A549 (cell line): ENCODE measurements around the gene ZNF560. TPM values are rescaled to one million over a fixed set of nuclear protein-coding genes. Genes with fewer than 3 reads are reported as not detected.

ENCODE experiments used
- ATAC-seq, 2 experiments: fragments of 200-7000 bp in 1 of 2; fragments of >200 bp in 1 of 2; cut with Nextera tagmentation in 1 of 2; cut with Tn5 transposase in 1 of 2; 3 replicates each; pipeline versions ENCODE4 v1.8.0 to v1.9.1; 2018 to 2020; ENCODE audit warnings: mild to moderate bottlenecking in 1 of 2, moderate library complexity in 1 of 2
- CTCF ChIA-PET: fragments of 300-600 bp; sonication (Branson Sonifier 250); formaldehyde crosslinking; extraction: SDS; loops from one replicate; lab custom pipeline; 2021; ENCODE audit warnings: antibody characterized with exemption, inconsistent platforms; lab: Yijun Ruan, JAX
- POLR2A ChIA-PET: fragments of 350-600 bp; formaldehyde crosslinking; extraction: SDS; loops from one replicate; lab custom pipeline; 2021; ENCODE audit warnings: antibody characterized with exemption, inconsistent platforms; lab: Yijun Ruan, JAX
- DNase-seq, 2 experiments: peaks; one replicate each; pipeline versions ENCODE4 v3.0.0 to v3.0.0-alpha.2; 2011 to 2016; ENCODE audit warnings: low read depth in 1 of 2, low spot score in 1 of 2
- FAIRE-seq: peaks from 2 replicates; lab custom pipeline; 2011; peaks lifted over from hg19 to GRCh38; lab: Jason Lieb, UNC
- H3K27ac ChIP-seq, 2 experiments: fragments of >200 bp; sonication (Bioruptor Twin); formaldehyde crosslinking; 3 replicates each; pipeline ENCODE4 v1.5.1; 2016 to 2017
- H3K4me1 ChIP-seq: fragments of >200 bp; sonication (Bioruptor Twin); formaldehyde crosslinking; 3 replicates; pipeline ENCODE4 v1.6.1; 2016
- H3K4me2 ChIP-seq: fragments of >200 bp; sonication (Bioruptor Twin); formaldehyde crosslinking; 3 replicates; pipeline ENCODE4 v1.6.1; 2016
- H3K4me3 ChIP-seq: fragments of >200 bp; sonication (Bioruptor Twin); formaldehyde crosslinking; 3 replicates; pipeline ENCODE4 v1.5.1; 2016
- H3K9me3 ChIP-seq: fragments of >200 bp; sonication (Bioruptor Twin); formaldehyde crosslinking; 3 replicates; pipeline ENCODE4 v1.6.1; 2016
- CEBPB ChIP-seq, 2 experiments: fragments of >200 bp in 1 of 2; sonication (Bioruptor Twin) in 1 of 2; formaldehyde crosslinking in 1 of 2; IDR thresholded peaks; 2 replicates each; pipeline ENCODE4 v1.6.1; 2012 to 2016
- CHD2 ChIP-seq: fragments of 150-350 bp; IDR thresholded peaks from 2 replicates; pipeline ENCODE4 v1.6.1; 2014; ENCODE audit warnings: low read length; ENCODE audit not compliant: partially characterized antibody
- CHD4 ChIP-seq: fragments of 200-600 bp; sonication (generic); IDR thresholded peaks from 2 replicates; pipeline ENCODE4 v1.6.1; 2016; ENCODE audit warnings: antibody characterized with exemption, mild to moderate bottlenecking, borderline replicate concordance
- EHF ChIP-seq: fragments of 250-450 bp; sonication (Bioruptor Pico); IDR thresholded peaks from 2 replicates; pipeline ENCODE4 v1.5.0; 2020; ENCODE audit warnings: mild to moderate bottlenecking
- GATA3 ChIP-seq: IDR thresholded peaks from 2 replicates; pipeline ENCODE4 v1.6.1; 2012; ENCODE audit warnings: borderline replicate concordance
- JUN ChIP-seq, 2 experiments: fragments of >200 bp; sonication (Bioruptor Twin); formaldehyde crosslinking; IDR thresholded peaks; 2 replicates in 1 of 2; 3 replicates in 1 of 2; pipeline ENCODE4 v1.6.1; 2016 to 2017
- KDM1A ChIP-seq: fragments of 200-600 bp; sonication (generic); IDR thresholded peaks from 2 replicates; pipeline ENCODE4 v1.6.1; 2016; ENCODE audit warnings: low read depth, mild to moderate bottlenecking
- MYC ChIP-seq: IDR thresholded peaks from 2 replicates; pipeline ENCODE4 v1.6.1; 2012; ENCODE audit warnings: mild to moderate bottlenecking, inconsistent platforms, low read length, improper control_type of control experiment, borderline replicate concordance
- NR3C1 ChIP-seq: fragments of >200 bp; sonication (Bioruptor Twin); formaldehyde crosslinking; IDR thresholded peaks from 3 replicates; pipeline ENCODE4 v1.6.1; 2017
- PHF8 ChIP-seq: fragments of 200-600 bp; sonication (generic); IDR thresholded peaks from 2 replicates; pipeline ENCODE4 v1.6.1; 2016; ENCODE audit warnings: low read depth, mild to moderate bottlenecking, antibody characterized with exemption, moderate library complexity, borderline replicate concordance
- POLR2AphosphoS2 ChIP-seq: conservative IDR thresholded peaks from 2 replicates; pipeline ENCODE4 v1.6.1; 2012; ENCODE audit warnings: low read length, improper control_type of control experiment, inconsistent platforms
- RNF2 ChIP-seq: fragments of 200-600 bp; sonication (generic); IDR thresholded peaks from 2 replicates; pipeline ENCODE4 v1.6.1; 2016; ENCODE audit warnings: low read depth, mild to moderate bottlenecking, antibody characterized with exemption, moderate library complexity, borderline replicate concordance
- SMC3 ChIP-seq: fragments of >200 bp; sonication (Bioruptor Twin); formaldehyde crosslinking; IDR thresholded peaks from 3 replicates; pipeline ENCODE4 v1.6.1; 2018; ENCODE audit warnings: inconsistent platforms
- SREBF2 ChIP-seq: fragments of 450-650 bp; IDR thresholded peaks from 2 replicates; pipeline ENCODE4 v1.6.1; 2014; ENCODE audit warnings: mild to moderate bottlenecking, moderate library complexity
- TP53 ChIP-seq: fragments of 250-450 bp; sonication (Bioruptor Pico); IDR thresholded peaks from 2 replicates; pipeline ENCODE4 v1.5.0; 2021; ENCODE audit warnings: mild to moderate bottlenecking, moderate library complexity
- ZNF302 ChIP-seq: fragments of 250-450 bp; sonication (Bioruptor Pico); IDR thresholded peaks from 2 replicates; pipeline ENCODE4 v1.9.0; 2021; ENCODE audit warnings: inconsistent platforms, mild to moderate bottlenecking, moderate library complexity
- WGBS: methylation state at CpG from one replicate; pipeline ENCODE4 v1.1.6; 2017; ENCODE audit errors: missing lambda C conversion rate; 5-methylcytosine and 5-hydroxymethylcytosine counted together
- polyA plus RNA-seq, 4 experiments: library from polyadenylated mRNA; depleted of rRNA in 3 of 4; stranded (reverse); fragments of >200 nt; fragmentation: RNase III in 1 of 4; extraction: RNeasy Plus Mini Kit Qiagen cat#74134 plus additional on column Dnase treatment in 1 of 4; gene quantifications; 2 replicates in 3 of 4; 3 replicates in 1 of 4; pipeline ENCODE4 v1.2.3, GENCODE V29; 2011 to 2017
- TF ChIP-seq, protein P1 (sequence below): IDR thresholded peaks from 2 replicates; pipeline ENCODE4 v1.6.1; 2012
- TF ChIP-seq, protein P2 (sequence below): IDR thresholded peaks from 2 replicates; pipeline ENCODE4 v1.6.1; 2012; ENCODE audit warnings: low read depth, borderline replicate concordance
- TF ChIP-seq, protein P3 (sequence below): fragments of 200-600 bp; sonication (generic); IDR thresholded peaks from 2 replicates; pipeline ENCODE4 v1.6.1; 2016; ENCODE audit warnings: antibody characterized with exemption, mild to moderate bottlenecking, moderate library complexity
- TF ChIP-seq, protein P4 (sequence below): fragments of 450-650 bp; IDR thresholded peaks from 2 replicates; pipeline ENCODE4 v1.6.1; 2014; ENCODE audit warnings: antibody characterized with exemption
- TF ChIP-seq, protein P5 (sequence below): fragments of >200 bp; sonication (Bioruptor Twin); formaldehyde crosslinking; IDR thresholded peaks from 2 replicates; pipeline ENCODE4 v1.6.1; 2016
- TF ChIP-seq, protein P6 (sequence below): fragments of 250-450 bp; sonication (Bioruptor Pico); IDR thresholded peaks from 2 replicates; pipeline ENCODE4 v1.5.0; 2021; ENCODE audit warnings: mild to moderate bottlenecking, moderate library complexity, borderline replicate concordance

ZNF560 gene
- polyA plus RNA-seq, 2 of the 4 experiments (the other 2 are of a cell fraction), result not detected

DNA sequence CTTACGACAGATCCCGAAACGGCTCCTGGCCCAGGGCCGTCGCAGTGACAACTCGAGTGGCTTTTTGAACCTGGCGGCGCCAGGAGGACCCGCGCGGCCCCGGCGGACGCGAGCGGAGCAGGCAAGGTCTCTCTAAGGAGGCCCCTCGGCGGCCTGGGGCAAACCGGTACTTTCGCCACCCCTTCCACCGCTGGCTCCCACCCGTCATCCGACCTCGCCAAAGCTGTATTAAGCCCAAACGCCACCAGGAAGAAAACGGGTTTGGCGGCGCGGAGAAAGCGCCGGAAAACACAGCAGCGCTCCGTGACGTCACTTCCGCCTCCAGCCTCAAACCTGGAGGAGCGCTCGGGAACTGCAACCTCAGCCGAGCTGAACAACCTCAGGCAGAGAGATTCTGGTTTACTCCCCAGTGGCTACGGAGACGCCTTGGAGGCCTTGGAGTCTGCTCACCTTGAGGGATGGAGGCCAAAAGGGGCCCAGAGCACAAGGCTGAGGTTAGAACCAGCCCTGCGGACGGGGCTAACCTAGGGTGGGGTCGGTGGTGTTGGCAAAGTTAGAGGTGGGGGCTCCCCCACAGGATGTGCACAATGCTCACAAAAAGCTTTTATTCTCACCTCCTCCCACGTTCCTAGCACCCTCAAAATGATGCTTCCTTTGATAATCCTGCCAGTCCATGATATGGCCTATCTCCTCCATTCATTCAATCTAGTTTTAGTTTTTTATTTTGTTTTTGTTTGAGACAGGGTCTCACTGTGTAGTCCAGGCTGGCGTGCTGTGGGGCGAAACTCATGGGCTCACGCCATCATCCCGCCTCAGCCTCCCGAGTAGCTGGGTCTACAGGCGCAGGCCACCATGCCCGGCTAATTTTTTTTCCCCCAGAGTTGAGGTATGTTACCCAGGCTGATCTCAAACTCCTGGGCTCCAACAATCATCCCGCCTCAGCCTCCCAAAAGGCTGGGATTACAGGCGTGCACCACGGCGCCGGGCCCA is 62.8 kb downstream of the ZNF560 start, which contains the start of gene ZNF266:
ZNF266 (minus strand) TSS at position 295 of the 990 bp plus-strand sequence. CDS start 15,484 bp downstream, outside the sequence.
- CTCF ChIA-PET, result interaction anchor here (0.8 to 1.5 kb wide), 2 partner anchors 205 to 360 kb away, joined by 3 read pairs; no protein-coding TSS in a partner anchor
- TF ChIP-seq, protein P1, sequence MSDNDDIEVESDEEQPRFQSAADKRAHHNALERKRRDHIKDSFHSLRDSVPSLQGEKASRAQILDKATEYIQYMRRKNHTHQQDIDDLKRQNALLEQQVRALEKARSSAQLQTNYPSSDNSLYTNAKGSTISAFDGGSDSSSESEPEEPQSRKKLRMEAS, result peak; percentile 72
- no peak for TF ChIP-seq MYC
- peak in 1 of 2 experiments; percentile 40; a peak in 1 of 5 replicates for TF ChIP-seq JUN (IDR thresholded peaks at IDR 0.05)
- no peak for TF ChIP-seq NR3C1
- no peak for TF ChIP-seq CEBPB (IDR thresholded peaks at IDR 0.05)
- no peak for TF ChIP-seq RNF2
- peak; percentile 45; the same call in 1 of the 2 replicates for TF ChIP-seq PHF8
- TF ChIP-seq, protein P2, sequence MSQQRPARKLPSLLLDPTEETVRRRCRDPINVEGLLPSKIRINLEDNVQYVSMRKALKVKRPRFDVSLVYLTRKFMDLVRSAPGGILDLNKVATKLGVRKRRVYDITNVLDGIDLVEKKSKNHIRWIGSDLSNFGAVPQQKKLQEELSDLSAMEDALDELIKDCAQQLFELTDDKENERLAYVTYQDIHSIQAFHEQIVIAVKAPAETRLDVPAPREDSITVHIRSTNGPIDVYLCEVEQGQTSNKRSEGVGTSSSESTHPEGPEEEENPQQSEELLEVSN, result peak; percentile 63
- TF ChIP-seq, protein P3, sequence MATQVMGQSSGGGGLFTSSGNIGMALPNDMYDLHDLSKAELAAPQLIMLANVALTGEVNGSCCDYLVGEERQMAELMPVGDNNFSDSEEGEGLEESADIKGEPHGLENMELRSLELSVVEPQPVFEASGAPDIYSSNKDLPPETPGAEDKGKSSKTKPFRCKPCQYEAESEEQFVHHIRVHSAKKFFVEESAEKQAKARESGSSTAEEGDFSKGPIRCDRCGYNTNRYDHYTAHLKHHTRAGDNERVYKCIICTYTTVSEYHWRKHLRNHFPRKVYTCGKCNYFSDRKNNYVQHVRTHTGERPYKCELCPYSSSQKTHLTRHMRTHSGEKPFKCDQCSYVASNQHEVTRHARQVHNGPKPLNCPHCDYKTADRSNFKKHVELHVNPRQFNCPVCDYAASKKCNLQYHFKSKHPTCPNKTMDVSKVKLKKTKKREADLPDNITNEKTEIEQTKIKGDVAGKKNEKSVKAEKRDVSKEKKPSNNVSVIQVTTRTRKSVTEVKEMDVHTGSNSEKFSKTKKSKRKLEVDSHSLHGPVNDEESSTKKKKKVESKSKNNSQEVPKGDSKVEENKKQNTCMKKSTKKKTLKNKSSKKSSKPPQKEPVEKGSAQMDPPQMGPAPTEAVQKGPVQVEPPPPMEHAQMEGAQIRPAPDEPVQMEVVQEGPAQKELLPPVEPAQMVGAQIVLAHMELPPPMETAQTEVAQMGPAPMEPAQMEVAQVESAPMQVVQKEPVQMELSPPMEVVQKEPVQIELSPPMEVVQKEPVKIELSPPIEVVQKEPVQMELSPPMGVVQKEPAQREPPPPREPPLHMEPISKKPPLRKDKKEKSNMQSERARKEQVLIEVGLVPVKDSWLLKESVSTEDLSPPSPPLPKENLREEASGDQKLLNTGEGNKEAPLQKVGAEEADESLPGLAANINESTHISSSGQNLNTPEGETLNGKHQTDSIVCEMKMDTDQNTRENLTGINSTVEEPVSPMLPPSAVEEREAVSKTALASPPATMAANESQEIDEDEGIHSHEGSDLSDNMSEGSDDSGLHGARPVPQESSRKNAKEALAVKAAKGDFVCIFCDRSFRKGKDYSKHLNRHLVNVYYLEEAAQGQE, result no peak
- TF ChIP-seq CHD4, result no peak
- TF ChIP-seq KDM1A, result no peak
- no peak for TF ChIP-seq SREBF2
- TF ChIP-seq, protein P4, sequence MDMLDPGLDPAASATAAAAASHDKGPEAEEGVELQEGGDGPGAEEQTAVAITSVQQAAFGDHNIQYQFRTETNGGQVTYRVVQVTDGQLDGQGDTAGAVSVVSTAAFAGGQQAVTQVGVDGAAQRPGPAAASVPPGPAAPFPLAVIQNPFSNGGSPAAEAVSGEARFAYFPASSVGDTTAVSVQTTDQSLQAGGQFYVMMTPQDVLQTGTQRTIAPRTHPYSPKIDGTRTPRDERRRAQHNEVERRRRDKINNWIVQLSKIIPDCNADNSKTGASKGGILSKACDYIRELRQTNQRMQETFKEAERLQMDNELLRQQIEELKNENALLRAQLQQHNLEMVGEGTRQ, result no peak
- TF ChIP-seq, protein P5, sequence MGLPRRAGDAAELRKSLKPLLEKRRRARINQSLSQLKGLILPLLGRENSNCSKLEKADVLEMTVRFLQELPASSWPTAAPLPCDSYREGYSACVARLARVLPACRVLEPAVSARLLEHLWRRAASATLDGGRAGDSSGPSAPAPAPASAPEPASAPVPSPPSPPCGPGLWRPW, result no peak
- TF ChIP-seq GATA3, result no peak
- H3K4me2 ChIP-seq, result peak within 1 kb of the TSS; percentile 70
- POLR2A ChIA-PET, result interaction anchor here (0.5 kb wide), 1 partner anchor 168 kb away, joined by 3 read pairs; no protein-coding TSS in a partner anchor
- H3K4me3 ChIP-seq, result peak within 1 kb of the TSS; percentile 46
- ATAC-seq (peak; percentile 99 to 100), DNase-seq (peak; percentile 77 to 91), FAIRE-seq (no peak)
- WGBS, result 20% methylated on average over 38 of the region's 56 CpGs
- H3K27ac ChIP-seq, result peak within 1 kb of the TSS; percentile 58 to 94
- peaks cover 29% of the 10 kb centered on the region for H3K9me3 ChIP-seq
- H3K4me1 ChIP-seq, result no peaks in the 10 kb centered on the region

DNA sequence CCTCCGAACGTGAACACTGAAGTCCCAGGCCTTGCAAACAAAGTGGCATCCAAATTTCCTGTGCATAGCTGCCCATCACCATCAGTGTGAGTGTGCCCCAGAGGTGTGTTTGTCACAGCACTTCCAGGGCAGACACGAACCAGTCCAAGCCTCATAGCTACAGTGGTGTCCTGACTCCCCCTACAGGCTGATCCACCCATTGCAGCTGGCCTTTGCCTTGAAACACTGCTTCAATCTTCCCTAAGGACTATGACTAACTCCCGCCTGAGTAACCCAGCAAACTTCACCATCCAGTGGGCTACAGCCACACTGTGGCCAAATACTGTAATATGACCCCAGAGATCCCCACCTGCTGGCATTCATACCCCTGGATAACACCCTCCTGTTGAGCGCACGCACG is 66.9 kb downstream of the ZNF560 start:
- 98% methylated on average over 4 of the region's 7 CpGs for WGBS
- H3K27ac ChIP-seq, result no peak overlapping the region
- POLR2A ChIA-PET, result no interaction called here
- no peaks in the 10 kb centered on the region for H3K4me1 ChIP-seq
- CTCF ChIA-PET, result no interaction called here
- no peak overlapping the region for H3K4me2 ChIP-seq
- H3K4me3 ChIP-seq, result no peak overlapping the region
- ATAC-seq (no peak), DNase-seq (no peak), FAIRE-seq (no peak)
- H3K9me3 ChIP-seq, result peaks cover 33% of the 10 kb centered on the region
- no peak for TF ChIP-seq SMC3
- TF ChIP-seq POLR2AphosphoS2, result no peak
- TF ChIP-seq TP53, result no peak
- TF ChIP-seq, protein P5, result no peak
- no peak for TF ChIP-seq EHF (CRISPR knock-in tag)
- no peak for TF ChIP-seq ZNF302 (CRISPR knock-in tag)
- TF ChIP-seq, protein P6, sequence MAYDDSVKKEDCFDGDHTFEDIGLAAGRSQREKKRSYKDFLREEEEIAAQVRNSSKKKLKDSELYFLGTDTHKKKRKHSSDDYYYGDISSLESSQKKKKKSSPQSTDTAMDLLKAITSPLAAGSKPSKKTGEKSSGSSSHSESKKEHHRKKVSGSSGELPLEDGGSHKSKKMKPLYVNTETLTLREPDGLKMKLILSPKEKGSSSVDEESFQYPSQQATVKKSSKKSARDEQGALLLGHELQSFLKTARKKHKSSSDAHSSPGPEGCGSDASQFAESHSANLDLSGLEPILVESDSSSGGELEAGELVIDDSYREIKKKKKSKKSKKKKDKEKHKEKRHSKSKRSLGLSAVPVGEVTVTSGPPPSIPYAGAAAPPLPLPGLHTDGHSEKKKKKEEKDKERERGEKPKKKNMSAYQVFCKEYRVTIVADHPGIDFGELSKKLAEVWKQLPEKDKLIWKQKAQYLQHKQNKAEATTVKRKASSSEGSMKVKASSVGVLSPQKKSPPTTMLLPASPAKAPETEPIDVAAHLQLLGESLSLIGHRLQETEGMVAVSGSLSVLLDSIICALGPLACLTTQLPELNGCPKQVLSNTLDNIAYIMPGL, result no peak
- TF ChIP-seq CHD2, result no peak
